ENCODE data around the gene MYL7.

DNA sequence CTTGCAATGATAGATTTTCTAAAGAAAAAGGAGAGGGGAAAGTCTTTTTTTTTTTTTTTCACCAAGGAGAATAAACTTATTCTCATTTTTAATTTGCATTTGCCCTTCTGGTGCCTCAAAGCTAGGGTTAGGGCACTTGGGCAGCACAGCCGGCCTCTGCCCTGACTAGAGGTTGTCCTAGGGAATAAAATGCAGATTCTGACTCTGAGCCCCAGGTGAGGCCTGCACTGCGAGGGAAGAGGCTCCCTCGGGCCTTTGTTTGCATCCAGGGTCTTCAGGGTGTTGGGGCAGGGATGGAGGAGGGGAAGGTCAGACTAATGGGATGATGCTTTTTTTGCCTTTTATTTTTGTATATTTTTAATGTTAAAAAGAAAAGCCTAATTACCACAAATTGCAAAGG is 7.8 kb downstream of the MYL7 start:
- TF ChIP-seq, protein P1, sequence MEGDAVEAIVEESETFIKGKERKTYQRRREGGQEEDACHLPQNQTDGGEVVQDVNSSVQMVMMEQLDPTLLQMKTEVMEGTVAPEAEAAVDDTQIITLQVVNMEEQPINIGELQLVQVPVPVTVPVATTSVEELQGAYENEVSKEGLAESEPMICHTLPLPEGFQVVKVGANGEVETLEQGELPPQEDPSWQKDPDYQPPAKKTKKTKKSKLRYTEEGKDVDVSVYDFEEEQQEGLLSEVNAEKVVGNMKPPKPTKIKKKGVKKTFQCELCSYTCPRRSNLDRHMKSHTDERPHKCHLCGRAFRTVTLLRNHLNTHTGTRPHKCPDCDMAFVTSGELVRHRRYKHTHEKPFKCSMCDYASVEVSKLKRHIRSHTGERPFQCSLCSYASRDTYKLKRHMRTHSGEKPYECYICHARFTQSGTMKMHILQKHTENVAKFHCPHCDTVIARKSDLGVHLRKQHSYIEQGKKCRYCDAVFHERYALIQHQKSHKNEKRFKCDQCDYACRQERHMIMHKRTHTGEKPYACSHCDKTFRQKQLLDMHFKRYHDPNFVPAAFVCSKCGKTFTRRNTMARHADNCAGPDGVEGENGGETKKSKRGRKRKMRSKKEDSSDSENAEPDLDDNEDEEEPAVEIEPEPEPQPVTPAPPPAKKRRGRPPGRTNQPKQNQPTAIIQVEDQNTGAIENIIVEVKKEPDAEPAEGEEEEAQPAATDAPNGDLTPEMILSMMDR (conservative IDR thresholded peaks at IDR 0.05 in 1 of 2, IDR thresholded peaks at IDR 0.05 in 1 of 2; ENCODE audit: low read depth in 1 of 2, low read length in 2 of 2): no peak
- no peak for TF ChIP-seq EZH2 (IDR thresholded peaks at IDR 0.05; ENCODE audit: low read length, missing control alignments)

Measured in fibroblast of lung (primary cell).